GM18858 (cell line): ENCODE data around the gene PPM1F.

Experiments used
- ATAC-seq: cut with Tn5 transposase; IDR thresholded peaks from one replicate; pipeline ENCODE4 v1.9.1; 2021; ENCODE audit not compliant: unreplicated experiment

PPM1F gene

GRCh38 chr22:21977814-21978213 is 25.2 kb upstream of the PPM1F start:
- ATAC-seq: no peak

DNA sequence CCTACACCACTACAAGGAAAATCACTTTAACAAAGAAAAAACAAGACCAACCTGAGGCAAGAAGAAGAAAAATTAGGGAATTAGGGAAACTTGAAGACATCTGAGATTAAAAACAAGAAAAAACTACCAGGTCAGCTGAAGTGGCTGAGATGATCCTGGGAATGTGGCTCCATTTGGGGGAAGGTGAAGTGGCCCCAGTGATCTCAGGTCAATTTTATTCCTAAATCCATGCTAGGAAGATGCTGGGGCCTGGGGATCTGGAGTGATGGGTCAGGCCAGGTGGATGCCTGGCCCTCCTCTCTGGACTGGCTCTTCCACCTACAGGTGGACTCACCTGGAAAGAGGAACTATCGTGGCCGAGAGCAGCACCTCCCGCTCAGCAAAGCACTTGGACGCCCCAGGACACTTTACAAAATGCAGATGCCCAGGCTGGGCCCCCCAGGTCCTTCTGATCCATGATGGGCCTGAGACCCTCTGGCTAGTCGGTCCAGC is 23.3 kb upstream of the PPM1F start:
- no peak for ATAC-seq

DNA sequence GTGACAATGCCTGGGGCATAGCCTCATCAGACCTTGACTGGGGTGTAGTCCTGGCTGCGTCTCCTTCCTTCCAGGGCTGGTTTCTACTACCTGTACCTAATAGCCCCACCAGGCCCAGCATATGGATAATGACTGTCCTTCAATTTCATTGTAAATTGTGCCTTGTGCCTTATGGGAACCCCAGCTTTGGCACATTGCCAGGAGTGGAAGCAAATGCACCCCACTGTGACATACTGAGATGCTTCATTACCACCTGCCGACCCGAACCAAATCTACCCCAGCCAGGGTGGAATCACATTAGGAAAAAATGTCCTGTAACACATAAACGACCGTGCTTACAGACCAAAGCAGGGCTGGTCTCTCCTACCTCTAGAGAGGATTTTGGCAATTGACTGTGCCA is 22.6 kb upstream of the PPM1F start:
- no peak for ATAC-seq

- no peak for ATAC-seq
Observed at GRCh38 chr22:21974058-21974649, 21.5 kb upstream of the PPM1F start.

DNA sequence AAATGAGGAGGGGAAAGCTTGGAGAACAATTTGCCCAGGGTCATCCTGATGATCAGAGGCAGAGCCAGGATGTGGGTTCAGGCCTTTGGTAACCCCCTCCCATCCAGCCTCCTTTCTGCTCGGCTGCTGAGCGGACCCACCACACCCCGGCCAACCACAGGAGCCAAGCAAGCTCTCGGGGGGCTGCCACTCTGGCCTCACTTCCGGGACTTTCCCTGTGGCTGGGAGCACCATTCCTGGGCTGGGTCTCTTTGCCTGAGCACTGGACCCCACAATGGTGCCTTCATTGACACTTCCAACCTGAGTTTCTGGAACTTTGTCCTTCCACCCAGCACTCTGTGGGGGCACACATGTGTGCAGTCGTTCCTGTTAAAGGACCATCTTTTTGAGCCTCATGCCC is 20.2 kb upstream of the PPM1F start:
- ATAC-seq: no peak

DNA sequence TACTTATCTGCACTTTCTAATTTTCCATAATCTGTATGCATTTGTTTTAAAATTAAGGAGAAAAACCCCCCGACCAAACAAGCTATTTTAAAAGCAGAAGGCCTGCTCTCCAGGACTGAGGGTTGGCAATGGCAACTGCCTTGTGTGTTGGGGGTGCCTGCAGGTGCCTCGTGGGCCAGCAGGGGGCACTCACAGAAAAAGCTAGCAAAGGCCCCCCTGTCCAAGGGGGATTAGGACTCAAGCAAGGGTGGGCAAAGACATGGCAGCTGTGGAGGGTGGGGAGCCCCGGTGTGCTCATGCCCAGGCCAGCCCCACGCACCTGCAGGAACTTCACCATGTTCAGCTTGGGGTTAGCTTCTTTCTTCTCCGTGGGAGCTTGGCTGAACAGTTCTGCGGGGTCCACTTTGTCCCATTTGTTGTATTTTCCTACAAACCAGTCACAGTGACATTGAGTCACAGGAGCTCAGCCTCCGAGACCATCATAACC is 19.7 kb upstream of the PPM1F start:
- no peak for ATAC-seq

GRCh38 chr22:21971858-21972275 is 19.2 kb upstream of the PPM1F start:
- no peak for ATAC-seq

DNA sequence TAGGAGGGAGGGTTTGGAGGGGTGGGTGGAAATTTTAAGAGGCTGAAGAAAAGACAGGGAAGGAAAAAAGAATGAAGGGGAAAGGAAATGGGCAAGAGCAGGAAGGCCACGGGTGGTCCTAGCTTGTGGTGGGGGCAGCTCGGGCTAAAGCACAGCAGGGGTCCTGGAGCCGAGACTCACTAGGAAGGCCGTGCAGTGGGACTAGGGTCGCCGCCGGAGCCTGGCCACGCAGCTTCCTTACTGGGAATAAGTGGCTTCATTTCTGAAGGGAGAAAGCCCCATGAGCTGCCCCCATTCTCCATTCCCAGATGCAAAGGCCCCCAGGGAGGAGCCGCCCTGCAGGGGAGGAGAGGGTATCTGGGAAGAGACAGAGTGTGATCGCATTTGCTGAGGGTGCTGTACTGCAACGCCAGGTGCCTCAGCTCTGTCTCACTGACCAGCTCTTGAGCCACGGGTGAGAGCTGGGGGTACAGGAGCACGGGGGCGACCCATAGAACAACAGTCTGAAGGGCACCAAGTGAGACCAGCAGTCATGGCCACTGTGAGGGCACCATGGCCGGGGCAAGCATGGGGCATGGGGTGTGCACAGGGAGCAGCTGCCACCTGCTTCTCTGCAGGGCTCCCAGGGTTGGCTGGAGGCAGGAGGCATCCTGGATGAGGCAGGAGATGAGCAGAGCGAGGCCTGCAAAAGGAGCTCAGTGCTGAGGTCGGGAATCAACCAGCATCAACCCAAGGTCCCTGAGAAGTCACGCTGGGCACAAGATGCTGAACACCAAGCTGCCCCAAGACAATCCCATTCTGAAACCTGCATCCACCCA is 18.4 kb upstream of the PPM1F start:
- no peak for ATAC-seq

GRCh38 chr22:21970037-21970799 is 17.6 kb upstream of the PPM1F start:
- no peak for ATAC-seq

DNA sequence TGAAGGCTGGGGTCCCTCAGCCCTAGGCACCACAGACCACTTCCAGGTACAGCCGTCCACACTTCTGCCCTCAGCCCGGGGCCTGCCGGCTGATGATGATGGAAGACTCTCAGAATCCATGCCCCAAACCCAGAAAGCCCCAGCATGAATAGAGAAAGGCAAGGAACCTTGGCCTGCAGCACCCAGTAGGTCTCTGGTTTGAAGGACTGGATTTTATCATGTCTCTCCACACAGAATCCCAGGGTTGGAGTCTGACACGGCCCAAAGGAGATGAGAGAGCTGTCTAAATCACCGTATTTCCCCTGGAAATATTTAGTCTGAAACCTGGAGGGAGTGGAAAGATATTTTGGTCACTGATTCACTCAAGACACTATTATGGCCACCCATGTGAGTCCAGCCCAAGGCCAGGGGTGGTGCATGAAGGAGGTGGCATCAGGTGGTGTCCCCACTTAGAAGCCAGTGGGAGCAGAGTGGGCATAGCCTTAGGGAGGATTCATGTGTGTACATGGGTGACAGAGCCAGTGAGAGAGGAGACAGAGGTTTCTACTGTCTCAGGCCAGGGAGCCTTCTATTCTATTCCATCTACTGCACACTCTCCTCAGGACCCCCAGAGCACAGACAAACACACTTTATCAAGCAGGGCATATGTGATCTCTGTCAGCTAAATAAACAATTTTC is 15.9 kb upstream of the PPM1F start:
- ATAC-seq: no peak

DNA sequence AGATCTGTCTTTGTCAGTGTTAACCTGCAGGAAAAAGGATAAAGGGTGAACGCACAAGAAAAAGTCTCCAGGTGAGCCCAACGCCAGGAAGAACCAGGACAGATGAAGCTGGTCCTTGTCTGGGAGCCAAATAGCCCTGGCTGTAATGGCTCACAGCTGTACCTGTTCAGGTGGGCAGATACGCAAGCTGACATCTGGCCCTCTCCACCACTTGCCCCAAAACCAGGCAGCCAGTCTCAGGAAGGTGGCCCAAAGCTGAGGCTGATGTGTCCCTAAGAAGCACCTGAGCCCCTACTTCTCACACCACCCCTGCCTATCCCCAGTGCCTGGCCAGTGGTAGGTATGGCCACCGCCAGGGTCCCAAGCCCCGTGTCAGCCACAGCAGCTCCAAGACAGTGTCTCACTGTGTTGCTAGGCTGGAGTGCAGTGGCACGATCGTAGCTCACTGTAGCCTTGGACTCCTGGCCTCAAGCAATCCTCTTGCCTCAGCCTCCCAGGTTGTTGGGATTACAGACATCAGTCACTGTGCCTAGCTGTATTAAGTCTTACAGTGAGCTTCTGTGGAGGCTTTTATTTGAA is 15.1 kb upstream of the PPM1F start:
- no peak for ATAC-seq

- ATAC-seq: no peak
Observed at GRCh38 chr22:21966643-21967516, 14.2 kb upstream of the PPM1F start.

DNA sequence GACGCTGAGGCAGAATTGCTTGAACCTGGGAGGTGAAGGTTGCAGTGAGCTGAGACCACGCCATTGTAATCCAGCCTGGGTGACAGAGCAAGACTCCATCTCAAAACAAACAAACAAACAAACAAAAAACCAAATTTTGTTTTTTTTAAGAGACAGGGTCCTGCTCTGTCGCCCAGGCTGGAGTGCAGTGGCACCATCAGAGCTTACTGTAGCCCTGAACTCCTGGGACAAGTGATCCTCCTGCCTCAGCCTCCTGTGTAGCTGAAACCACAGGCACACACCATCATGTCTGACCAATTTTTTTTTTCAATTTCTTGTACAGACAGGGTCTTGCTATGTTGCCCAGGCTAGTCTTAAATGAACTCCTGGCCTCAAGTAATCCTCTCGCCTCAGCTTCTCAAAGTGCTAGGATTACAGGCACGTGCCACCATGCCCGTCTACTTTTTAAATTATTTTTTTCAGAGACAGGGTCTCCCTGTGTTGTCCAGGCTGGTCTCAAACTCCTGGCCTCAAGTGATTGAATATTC is 13.2 kb upstream of the PPM1F start:
- no peak for ATAC-seq

GRCh38 chr22:21964918-21965484 is 12.4 kb upstream of the PPM1F start:
- no peak for ATAC-seq

DNA sequence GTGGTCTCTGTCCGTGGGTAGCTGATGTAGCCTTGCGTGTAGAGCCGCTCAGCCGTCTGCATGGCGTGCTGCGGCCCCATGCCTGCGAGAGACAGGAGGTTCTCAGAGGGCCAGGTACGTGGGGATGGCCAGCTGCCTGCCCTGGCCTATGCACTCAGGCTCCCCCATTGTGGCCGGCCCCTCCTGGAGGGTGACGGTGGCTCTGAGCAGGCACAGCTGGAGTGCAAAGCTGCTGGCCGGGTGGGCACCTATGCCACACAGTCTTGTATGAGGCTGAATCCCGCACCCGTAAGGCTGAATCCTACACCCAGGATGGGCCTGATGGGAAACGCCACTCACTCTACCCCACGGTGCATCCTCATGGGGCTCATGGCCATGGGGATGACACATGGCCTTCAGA is 11.6 kb upstream of the PPM1F start:
- no peak for ATAC-seq

- no peak for ATAC-seq
Observed at GRCh38 chr22:21963790-21964211, 11.2 kb upstream of the PPM1F start.

DNA sequence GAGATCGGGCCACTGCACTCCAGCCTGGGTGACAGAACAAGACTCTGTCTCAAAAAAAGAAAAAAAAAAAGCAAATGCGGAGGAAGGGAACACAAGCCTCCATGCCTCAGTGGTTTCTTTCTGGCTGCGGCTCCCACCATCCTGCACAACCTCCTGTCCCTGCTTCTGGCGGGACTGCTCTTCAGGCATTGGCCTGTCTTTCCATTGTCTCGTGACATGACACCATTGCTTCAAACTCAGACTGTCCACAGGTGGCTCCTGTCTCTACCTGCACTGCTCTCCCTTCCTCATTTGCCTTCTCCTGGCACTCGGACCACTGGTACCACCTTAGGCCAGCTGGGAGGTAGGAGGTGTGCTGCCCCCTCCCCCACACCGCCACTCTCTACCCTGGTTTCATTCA is 10.6 kb upstream of the PPM1F start:
- no peak for ATAC-seq

GRCh38 chr22:21962655-21962949 is 10.0 kb upstream of the PPM1F start:
- no peak for ATAC-seq

DNA sequence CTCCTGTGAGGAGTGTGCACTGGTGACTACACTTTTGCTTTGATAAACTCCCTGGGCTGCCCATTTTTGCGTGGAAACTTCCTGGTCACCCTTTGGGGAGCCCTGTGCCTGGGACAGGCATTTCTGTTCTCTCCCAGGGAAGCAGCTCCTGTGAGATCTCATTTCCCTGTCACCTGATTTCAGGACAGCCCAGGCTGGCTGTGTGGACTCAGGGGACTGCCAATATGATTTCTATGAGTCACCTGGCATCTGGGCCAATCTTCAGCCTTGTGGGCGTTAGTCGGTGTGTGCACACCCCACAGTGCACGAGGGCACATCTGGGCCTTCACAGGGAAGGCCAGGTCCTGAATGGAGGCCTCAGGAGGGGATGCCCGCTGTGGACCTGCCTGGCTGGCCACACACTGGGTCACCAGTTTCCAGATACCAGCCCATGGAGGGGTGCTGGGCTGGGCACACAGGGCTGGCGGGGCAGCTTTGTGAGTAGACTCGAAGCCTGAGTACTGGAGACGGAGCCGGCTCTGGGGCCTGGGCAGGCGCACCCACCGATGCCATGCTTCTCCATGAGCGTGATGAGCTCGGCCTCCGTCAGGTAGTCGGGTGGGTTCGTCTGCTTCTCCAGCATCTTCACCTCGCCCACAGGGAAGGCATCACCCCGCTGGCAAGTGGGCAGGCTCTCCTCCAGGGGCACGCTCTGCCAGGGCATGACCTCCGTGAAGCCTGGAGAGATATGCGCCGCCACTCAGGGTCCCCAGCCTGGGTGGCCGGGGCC is 9.4 kb upstream of the PPM1F start:
- ATAC-seq: no peak
